Duodenal mucosa (tissue), 2 donors: ENCODE results near the gene HSF2BP.
"Not testable (repeated sequence)": the region's sequence is repeated elsewhere in the genome, so short reads cannot be mapped to it uniquely, and the experiment has no call there.

Experiments used
- H3K27ac ChIP-seq: one replicate; pipeline ENCODE4 v1.7.0; 2013; ENCODE audit warnings: low read depth, low read length
- H3K27me3 ChIP-seq, 2 donors: one replicate each; pipeline ENCODE4 v1.7.0; 2013; ENCODE audit warnings: low read length in 2 of 2, control low read depth in 1 of 2; ENCODE audit not compliant: insufficient read depth in 2 of 2, control insufficient read depth in 1 of 2
- H3K36me3 ChIP-seq, 2 donors: one replicate each; pipeline ENCODE4 v1.7.0; 2013; ENCODE audit warnings: low read length in 2 of 2, control low read depth in 1 of 2; ENCODE audit not compliant: insufficient read depth in 2 of 2, control insufficient read depth in 1 of 2
- H3K4me1 ChIP-seq, 2 donors: one replicate each; pipeline ENCODE4 v1.7.0; 2013; ENCODE audit warnings: low read length in 2 of 2, control low read depth in 1 of 2; ENCODE audit not compliant: insufficient read depth in 2 of 2, control insufficient read depth in 1 of 2
- H3K4me3 ChIP-seq, 2 donors: one replicate each; pipeline ENCODE4 v1.7.0; 2013; ENCODE audit warnings: low read length in 2 of 2, low read depth in 1 of 2
- H3K9ac ChIP-seq, 2 donors: one replicate each; pipeline ENCODE4 v1.7.0; 2013; ENCODE audit warnings: low read length in 2 of 2, low read depth in 1 of 2
- H3K9me3 ChIP-seq, 2 donors: one replicate each; pipeline ENCODE4 v1.7.0; 2013; ENCODE audit warnings: low read length in 2 of 2, control low read depth in 1 of 2; ENCODE audit not compliant: control insufficient read depth in 1 of 2

HSF2BP gene

GRCh38 chr21:43623588-43623987 is 35.7 kb downstream of the HSF2BP start:
- Histone ChIP-seq H3K9ac (no peak overlapping the region), H3K27me3 (no peaks in the 10 kb centered on the region), H3K4me1 (peaks cover 7% of the 10 kb centered on the region in 2 donors), H3K4me3 (no peak overlapping the region), H3K36me3 (no peaks in the 10 kb centered on the region), H3K9me3 (peaks cover 8 to 17% of the 10 kb centered on the region in 2 donors), H3K27ac (no peak overlapping the region)

DNA sequence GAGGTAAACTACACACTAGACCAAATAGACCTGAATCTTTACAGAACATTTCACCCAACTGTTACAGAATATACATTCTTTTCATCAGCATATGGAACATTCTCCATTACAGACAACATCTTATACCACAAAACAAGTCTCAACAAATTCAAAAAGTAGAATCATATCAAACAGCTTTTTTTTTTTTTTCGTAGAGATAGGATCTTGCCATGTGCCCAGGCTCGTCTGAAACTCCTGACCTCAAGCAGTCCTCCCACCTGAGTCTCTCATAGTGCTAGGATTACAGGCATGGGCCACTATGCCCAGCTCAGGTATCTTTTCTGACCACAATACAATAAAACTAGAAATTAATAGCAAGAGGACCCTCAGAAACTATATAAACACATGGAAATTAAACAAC is 36.5 kb downstream of the HSF2BP start:
- H3K27ac ChIP-seq: no peak overlapping the region
- no peak overlapping the region for H3K4me3 ChIP-seq
- H3K36me3 ChIP-seq: no peaks in the 10 kb centered on the region
- peaks cover 7 to 12% of the 10 kb centered on the region in 2 donors for H3K4me1 ChIP-seq
- no peak overlapping the region for H3K9ac ChIP-seq
- H3K9me3 ChIP-seq: peaks cover 7 to 14% of the 10 kb centered on the region in 2 donors
- no peaks in the 10 kb centered on the region for H3K27me3 ChIP-seq

DNA sequence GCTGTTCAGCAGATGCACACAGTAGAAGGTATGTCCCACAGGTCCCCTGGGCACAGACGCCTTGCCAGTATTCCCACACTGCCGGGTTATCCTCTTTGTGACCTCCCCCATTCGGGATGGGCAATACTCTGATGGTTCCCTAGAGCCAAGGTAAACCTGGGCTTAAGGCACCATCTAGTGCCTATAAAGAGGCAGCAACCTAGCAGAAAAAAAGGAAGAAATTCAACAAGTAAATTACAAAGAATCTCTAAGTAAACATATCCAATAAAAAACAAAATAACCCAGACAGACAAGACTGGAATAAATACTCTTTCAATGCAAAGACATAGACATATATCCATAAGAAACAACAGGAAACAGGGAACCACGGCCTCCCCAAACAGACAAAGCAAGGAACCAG is 39.4 kb downstream of the HSF2BP start:
- H3K27ac ChIP-seq: peak overlapping the region; percentile 44
- H3K27me3 ChIP-seq: no peaks in the 10 kb centered on the region
- peaks cover 7 to 14% of the 10 kb centered on the region in 2 donors for H3K9me3 ChIP-seq
- no peaks in the 10 kb centered on the region for H3K36me3 ChIP-seq
- H3K9ac ChIP-seq: peak overlapping the region; percentile 4 to 12
- H3K4me1 ChIP-seq: peaks cover 7 to 12% of the 10 kb centered on the region in 2 donors
- H3K4me3 ChIP-seq: no peak overlapping the region

GRCh38 chr21:43619344-43619743 is 39.9 kb downstream of the HSF2BP start:
- H3K4me3 ChIP-seq: no peak overlapping the region
- H3K36me3 ChIP-seq: no peaks in the 10 kb centered on the region
- H3K9ac ChIP-seq: peak overlapping the region; percentile 4 to 12
- peak overlapping the region; percentile 44 for H3K27ac ChIP-seq
- H3K9me3 ChIP-seq: peaks cover 7 to 14% of the 10 kb centered on the region in 2 donors
- peaks cover 7 to 12% of the 10 kb centered on the region in 2 donors for H3K4me1 ChIP-seq
- no peaks in the 10 kb centered on the region for H3K27me3 ChIP-seq

DNA sequence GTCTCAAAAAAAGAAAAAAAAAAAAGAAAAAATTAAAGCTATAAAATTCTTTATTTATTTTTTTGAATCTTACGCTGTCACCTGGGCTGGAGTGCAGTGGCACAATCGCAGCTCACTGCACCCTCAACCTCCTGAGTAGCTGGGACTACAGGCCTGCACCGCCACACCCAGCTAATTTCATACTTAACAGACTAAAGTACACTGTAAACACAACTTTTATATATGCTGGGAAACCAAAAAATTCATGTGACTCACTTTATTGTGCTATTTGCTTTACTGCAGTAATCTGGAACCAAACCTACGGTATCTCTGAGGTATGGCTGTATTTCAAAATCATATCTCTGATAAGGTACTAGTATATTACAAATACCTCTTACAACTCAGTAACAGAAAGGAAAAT is 40.3 kb downstream of the HSF2BP start:
- H3K9ac ChIP-seq: no peak overlapping the region
- H3K27ac ChIP-seq: no peak overlapping the region

DNA sequence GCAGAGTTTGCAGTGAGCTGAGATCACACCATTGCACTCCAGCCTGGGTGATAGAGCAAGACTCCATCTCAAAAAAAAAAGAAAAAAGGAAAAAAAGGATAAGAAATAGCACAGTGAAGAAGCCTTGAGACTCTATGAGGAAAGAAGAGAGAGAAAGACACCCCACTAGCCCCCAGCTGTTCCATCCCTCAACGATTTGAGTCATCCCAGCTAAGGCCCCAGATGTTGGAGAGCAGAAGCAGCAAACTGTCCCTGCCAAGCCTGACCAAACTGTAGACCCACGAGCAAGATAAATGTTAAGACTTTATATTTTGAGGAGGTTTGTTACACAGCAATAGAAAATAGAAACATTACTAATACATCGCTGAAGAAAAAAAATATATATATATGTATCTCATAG is 42.4 kb downstream of the HSF2BP start:
- Histone ChIP-seq H3K4me1 (peaks cover 15 to 20% of the 10 kb centered on the region in 2 donors), H3K9me3 (peaks cover 5 to 14% of the 10 kb centered on the region in 2 donors)
- H3K9ac ChIP-seq, H3K27me3 ChIP-seq, H3K27ac ChIP-seq, H3K36me3 ChIP-seq, H3K4me3 ChIP-seq: not testable (repeated sequence)

More for the DNA sequence above, 40.3 kb downstream of the HSF2BP start:
- peaks cover 7 to 12% of the 10 kb centered on the region in 2 donors for H3K4me1 ChIP-seq
- no peak overlapping the region for H3K4me3 ChIP-seq
- H3K36me3 ChIP-seq: no peaks in the 10 kb centered on the region
- H3K9me3 ChIP-seq: peaks cover 7 to 14% of the 10 kb centered on the region in 2 donors
- H3K27me3 ChIP-seq: no peaks in the 10 kb centered on the region

DNA sequence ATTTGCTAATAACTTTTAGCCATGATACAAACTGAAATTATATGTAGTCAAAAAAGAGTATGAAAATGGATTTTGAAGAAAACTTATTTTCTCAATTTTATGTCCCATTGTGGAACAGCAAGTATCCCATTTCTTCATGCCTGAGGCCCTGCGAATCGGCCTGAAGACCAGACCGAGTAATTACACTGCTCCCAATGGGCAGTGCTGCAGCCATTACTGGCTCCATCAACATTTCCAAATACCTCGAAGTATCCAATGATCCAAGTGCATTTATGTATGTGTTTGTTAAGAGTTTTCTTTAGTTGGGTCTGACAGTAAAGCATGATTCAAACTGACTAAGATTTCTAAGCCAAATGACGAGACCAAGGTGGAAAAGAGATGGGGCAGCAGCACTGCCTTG is 44.4 kb downstream of the HSF2BP start:
- Histone ChIP-seq H3K36me3 (no peaks in the 10 kb centered on the region), H3K27ac (no peak overlapping the region), H3K27me3 (no peaks in the 10 kb centered on the region), H3K4me1 (peaks cover 24 to 29% of the 10 kb centered on the region in 2 donors), H3K4me3 (no peak overlapping the region), H3K9ac (no peak overlapping the region), H3K9me3 (no peaks in the 10 kb centered on the region)

GRCh38 chr21:43613755-43614638 is 45.3 kb downstream of the HSF2BP start:
- H3K27me3 ChIP-seq: no peaks in the 10 kb centered on the region
- H3K4me3 ChIP-seq: no peak overlapping the region
- H3K27ac ChIP-seq: no peak overlapping the region
- H3K9me3 ChIP-seq: no peaks in the 10 kb centered on the region
- no peak overlapping the region for H3K9ac ChIP-seq
- peaks cover 22 to 28% of the 10 kb centered on the region in 2 donors for H3K4me1 ChIP-seq
- H3K36me3 ChIP-seq: no peaks in the 10 kb centered on the region

DNA sequence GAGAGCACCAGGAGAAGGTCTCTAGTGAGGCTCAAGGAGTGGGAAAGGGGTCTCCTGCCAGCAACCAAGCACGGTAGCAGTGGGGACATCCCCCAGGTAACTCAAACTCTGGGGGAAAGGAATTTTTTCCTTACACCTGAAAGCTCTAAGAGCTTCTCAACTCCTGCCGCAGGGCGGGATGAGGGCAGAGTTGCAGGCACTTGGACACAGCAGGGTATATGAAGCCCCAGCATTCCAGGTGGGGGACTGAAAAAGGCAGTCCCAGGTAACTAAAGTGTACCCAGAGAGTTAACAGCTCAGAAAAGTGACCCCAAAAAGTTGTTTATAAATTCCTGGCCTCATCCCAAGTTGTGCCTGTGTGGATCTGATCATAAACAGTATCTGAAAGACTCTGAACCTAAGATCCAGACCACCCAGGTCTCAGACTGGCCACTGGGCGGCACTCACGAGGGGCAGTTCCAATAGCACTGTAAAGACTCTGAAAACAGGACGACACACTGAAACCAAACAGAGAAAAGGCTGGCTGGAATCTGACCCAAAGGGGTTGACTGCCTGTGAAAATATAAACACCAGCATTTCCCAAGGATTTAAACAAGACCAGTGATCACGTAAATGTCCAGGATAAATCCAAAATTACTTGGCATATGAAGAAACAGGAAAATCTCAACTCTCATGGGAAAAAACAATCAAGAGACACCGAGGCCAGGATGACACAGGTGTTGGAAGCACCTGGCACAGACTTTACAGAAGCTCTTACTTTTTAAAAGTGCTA is 47.5 kb downstream of the HSF2BP start:
- H3K36me3 ChIP-seq: no peaks in the 10 kb centered on the region
- H3K27me3 ChIP-seq: no peaks in the 10 kb centered on the region
- H3K9ac ChIP-seq: peak overlapping the region in 1 of 2 donors; percentile 42
- peaks cover 18 to 28% of the 10 kb centered on the region in 2 donors for H3K4me1 ChIP-seq
- no peak overlapping the region for H3K4me3 ChIP-seq
- no peaks in the 10 kb centered on the region for H3K9me3 ChIP-seq
- no peak overlapping the region for H3K27ac ChIP-seq
